Fibroblast of pulmonary artery (primary cell): ENCODE results near the gene ASCL5.
A peak's percentile ranks its signal among the peaks of the same experiment; 100 is the strongest.

Experiments used
- DNase-seq: peaks from one replicate; pipeline ENCODE4 v3.0.0-alpha.2; 2010; ENCODE audit warnings: low read depth
- H3K4me3 ChIP-seq: replicated peaks from 2 replicates; pipeline ENCODE4 v1.5.1; 2011; ENCODE audit warnings: low read depth, mild to moderate bottlenecking, control low read depth, low read length, moderate library complexity
- TF ChIP-seq, protein P1 (sequence below): IDR thresholded peaks from 2 replicates; pipeline ENCODE4 v1.5.1; 2011; ENCODE audit warnings: mild to moderate bottlenecking, control low read depth, low read length, inconsistent platforms; ENCODE audit errors: missing control alignments

ASCL5 gene

DNA sequence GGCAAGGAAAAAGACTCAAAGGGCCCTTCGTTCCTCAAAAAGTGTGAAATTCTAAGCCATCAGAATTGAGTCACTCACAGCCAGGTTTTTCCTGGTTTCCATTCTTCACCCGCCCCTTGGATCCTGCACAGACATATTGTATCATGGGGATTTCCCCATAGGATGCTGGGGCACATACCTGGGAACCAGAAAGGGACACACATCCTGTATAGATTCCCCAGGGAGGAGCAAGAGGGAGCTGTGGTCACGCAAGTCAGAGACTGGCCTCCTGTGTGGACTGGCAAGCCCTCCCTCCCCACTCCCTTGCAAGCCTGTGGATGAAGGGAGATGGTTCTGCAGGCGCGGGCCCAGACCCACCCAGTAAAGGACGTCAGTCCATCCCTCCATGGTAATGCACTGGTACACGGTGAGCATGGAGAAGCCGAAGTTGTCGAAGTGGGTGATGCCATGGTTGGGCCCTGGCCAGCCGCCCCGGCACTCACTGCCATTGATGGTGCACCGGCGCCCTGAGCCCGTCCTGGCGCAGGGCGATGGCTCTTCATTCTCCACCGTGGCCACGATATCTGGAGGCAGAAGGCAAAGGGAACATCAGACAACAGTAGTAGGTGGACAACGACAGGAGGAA is 38.0 kb downstream of the ASCL5 start:
- no peak overlapping the region for H3K4me3 ChIP-seq
- DNase-seq: no peak
- TF ChIP-seq, protein P1, sequence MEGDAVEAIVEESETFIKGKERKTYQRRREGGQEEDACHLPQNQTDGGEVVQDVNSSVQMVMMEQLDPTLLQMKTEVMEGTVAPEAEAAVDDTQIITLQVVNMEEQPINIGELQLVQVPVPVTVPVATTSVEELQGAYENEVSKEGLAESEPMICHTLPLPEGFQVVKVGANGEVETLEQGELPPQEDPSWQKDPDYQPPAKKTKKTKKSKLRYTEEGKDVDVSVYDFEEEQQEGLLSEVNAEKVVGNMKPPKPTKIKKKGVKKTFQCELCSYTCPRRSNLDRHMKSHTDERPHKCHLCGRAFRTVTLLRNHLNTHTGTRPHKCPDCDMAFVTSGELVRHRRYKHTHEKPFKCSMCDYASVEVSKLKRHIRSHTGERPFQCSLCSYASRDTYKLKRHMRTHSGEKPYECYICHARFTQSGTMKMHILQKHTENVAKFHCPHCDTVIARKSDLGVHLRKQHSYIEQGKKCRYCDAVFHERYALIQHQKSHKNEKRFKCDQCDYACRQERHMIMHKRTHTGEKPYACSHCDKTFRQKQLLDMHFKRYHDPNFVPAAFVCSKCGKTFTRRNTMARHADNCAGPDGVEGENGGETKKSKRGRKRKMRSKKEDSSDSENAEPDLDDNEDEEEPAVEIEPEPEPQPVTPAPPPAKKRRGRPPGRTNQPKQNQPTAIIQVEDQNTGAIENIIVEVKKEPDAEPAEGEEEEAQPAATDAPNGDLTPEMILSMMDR: no peak

DNA sequence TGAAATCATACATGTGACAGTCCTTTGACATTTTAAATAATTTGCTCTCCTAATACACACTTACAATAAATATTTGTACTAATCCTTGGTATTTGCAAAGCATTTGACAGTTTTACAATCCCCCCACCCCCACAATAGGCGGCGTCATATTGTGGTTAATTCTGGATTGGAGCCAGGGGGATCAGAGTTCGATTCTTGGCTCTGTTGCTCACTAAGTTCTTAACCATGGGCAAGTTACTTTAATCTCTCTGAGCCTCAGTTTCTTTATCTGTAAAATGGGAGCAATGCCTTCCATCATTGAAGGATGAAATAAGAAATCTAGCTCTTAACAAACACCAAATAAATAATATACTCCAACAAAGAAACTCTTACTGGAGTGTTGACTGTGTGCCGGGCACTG is 38.6 kb downstream of the ASCL5 start:
- H3K4me3 ChIP-seq: no peak overlapping the region
- no peak for DNase-seq
- TF ChIP-seq, protein P1: no peak

DNA sequence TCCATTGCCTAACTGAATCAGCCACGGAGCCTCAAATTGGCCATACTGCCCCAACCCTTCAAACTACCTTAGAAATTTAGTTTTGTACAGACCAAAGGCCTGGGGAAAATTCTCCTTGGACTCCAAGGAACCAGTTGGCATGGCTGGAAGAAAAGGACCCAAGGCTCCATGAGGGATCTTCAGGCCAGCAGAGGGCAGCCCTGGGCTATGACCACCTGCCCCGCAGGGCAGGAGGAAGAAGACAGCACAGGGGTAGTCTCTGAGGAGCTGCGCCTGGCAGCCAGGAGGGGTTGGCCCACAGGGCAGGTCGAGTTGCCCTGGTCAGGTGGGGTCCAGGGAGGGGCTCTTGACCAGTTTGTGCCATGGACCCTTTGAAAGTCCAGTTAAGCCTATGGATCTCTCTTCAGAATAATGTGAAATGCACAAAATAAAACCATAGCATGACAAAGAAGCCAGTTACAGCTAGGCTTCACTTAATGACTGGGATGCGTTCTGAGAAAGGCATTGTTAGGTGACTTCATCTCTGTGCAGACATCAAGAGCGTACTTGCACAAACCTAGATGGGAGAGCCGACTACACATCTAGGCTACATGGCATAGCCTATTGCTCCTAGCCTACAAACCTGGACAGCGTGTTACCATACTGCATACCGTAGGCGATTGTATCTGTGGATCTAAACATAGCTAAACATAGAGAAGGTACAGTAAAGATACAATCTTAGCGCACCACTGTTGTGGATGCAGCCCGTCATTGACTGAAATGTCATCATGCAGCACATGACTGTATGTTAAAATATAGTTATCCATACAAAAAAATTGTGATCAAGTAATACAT is 40.9 kb downstream of the ASCL5 start:
- DNase-seq: peak; percentile 48
- TF ChIP-seq, protein P1: peak; percentile 80
- H3K4me3 ChIP-seq: no peak overlapping the region

DNA sequence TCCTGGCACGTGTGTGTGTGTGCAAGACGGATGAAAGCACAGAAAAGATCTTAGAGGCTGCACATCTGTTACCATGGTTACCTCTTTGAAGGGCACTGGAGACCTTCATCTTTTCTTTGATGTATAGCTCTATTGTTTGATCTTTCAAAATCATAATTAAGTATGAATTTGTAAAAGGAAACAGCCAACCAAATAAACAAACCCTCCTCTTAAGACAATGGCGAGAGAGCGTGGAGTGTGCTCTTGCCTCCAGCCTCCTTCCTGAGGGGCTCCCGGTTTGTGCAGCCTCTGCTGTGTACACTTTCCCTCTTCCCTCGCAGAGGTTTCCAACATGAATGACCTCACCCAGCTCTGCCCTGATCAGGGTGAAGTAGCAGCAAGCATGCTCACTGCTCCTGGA is 42.7 kb downstream of the ASCL5 start:
- DNase-seq: no peak
- no peak overlapping the region for H3K4me3 ChIP-seq
- TF ChIP-seq, protein P1: no peak

DNA sequence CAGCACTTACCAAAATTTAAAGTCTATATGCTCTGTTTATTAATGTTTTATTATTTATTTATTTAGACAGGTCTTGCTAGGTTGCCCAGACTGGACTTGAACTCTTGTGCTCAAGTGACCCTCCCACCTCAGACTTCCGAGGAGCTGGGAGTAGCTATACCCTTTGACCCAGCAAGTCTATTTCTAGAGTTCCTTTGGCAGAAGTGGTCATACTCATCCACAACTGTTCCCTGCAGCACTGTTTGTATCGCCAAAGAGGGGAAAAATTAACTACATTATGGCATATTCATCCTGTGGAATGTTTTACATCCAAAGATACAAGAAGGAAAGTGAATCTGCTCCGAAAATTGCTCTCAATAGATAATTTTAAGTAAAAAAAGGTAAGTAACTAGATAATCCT is 43.2 kb downstream of the ASCL5 start:
- TF ChIP-seq, protein P1: no peak
- DNase-seq: no peak
- H3K4me3 ChIP-seq: no peak overlapping the region

DNA sequence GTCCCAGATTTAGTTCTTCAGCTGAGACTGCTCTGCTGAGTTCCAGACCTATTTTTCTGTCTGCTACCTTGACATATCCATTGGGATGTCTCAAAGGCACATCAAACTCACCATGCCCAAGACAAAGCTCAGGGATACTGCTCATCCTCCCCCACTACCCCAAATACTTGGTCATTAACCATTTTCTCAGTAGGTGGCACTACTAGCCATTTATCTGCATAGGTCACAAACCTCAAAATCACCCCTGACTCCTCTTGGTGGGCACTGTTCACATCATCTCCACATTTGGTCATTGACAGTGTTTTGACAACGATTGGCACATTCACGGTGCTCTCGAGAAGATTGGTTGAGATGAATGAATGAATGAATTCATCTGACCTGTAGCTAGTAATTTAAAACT is 46.8 kb downstream of the ASCL5 start:
- TF ChIP-seq, protein P1: no peak
- no peak overlapping the region for H3K4me3 ChIP-seq
- no peak for DNase-seq
